Fibroblast of villous mesenchyme (primary cell): Measurements from ENCODE around the gene GABRA1. TPM values are rescaled to one million over a fixed set of nuclear protein-coding genes. Genes with fewer than 3 reads are reported as not detected.

ENCODE experiments used
- DNase-seq: peaks from one replicate; pipeline ENCODE4 v3.0.0-alpha.2; 2010; ENCODE audit warnings: low read depth
- H3K4me3 ChIP-seq: 2 replicates; pipeline ENCODE4 v1.5.1; 2011; ENCODE audit warnings: low read depth, mild to moderate bottlenecking, low read length
- CTCF ChIP-seq: IDR thresholded peaks from 2 replicates; pipeline ENCODE4 v1.5.1; 2012; ENCODE audit warnings: low read depth, mild to moderate bottlenecking, low read length; ENCODE audit not compliant: insufficient read depth
- total RNA-seq: library from RNA; depleted of rRNA; stranded (reverse); fragments of >200 nt; gene quantifications from 2 replicates; pipeline ENCODE4 v1.2.3, GENCODE V29; 2012

The GABRA1 gene
- total RNA-seq, 1 donor, result not detected

DNA sequence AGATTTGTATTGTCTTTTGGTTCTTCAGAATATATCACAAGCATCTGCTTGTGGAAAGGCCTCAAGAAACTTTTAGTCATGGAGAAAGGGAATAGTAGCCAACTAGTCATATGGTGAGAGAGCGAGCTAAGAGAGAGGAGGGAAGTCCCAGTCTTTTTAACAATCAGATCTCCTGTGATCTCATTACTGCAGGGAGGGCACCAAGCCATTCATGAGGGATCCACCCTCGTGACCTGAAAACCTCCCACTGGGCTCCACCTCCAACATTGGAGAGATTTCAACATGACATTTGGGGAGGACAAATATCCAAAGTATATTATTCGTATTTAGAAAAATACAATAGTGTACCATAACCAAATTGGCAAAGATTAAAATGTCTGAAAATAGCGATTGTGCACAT, 99.0 kb downstream of the GABRA1 start:
- DNase-seq, result no peak
- TF ChIP-seq CTCF, result no peak
- no peak overlapping the region for H3K4me3 ChIP-seq

Other genes with a start within 250 kb of the GABRA1 start
- not detected in 2 replicates for gene GABRA6, start 162.4 kb upstream of the GABRA1 start, total RNA-seq
- gene GABRG2, start 219.7 kb downstream of the GABRA1 start, total RNA-seq, result under 0.01 TPM in 2 replicates